NCI-H446 (cell line): Measurements from ENCODE around the gene PLXND1.

Experiments used
- DNase-seq, 2 experiments: peaks; one replicate each; lab custom pipeline; 2025; lab: John Stamatoyannopoulos, UW

The PLXND1 gene

GRCh38 chr3:129563332-129563731, 43.1 kb downstream of the PLXND1 start:
- no peak for DNase-seq

GRCh38 chr3:129562803-129563202, 43.7 kb downstream of the PLXND1 start:
- no peak for DNase-seq

- no peak for DNase-seq
These were observed 44.7 kb downstream of the PLXND1 start for GRCh38 chr3:129561619-129562248.

- DNase-seq = peak in 1 of 2 experiments; percentile 52
These were observed 45.4 kb downstream of the PLXND1 start for GRCh38 chr3:129560911-129561594.

- DNase-seq = peak in 1 of 2 experiments; percentile 11
These were observed 46.1 kb downstream of the PLXND1 start for GRCh38 chr3:129560269-129560787.

- DNase-seq = no peak
These were observed 46.9 kb downstream of the PLXND1 start for GRCh38 chr3:129559565-129560079.

GRCh38 chr3:129558772-129559564, 47.5 kb downstream of the PLXND1 start:
- no peak for DNase-seq

GRCh38 chr3:129558081-129558771, 48.2 kb downstream of the PLXND1 start:
- no peak for DNase-seq

- DNase-seq = no peak
These were observed 49.0 kb downstream of the PLXND1 start for GRCh38 chr3:129557548-129557894.

- DNase-seq = no peak
These were observed 49.5 kb downstream of the PLXND1 start for GRCh38 chr3:129556890-129557547.

GRCh38 chr3:129556358-129556695, 50.1 kb downstream of the PLXND1 start:
- no peak for DNase-seq

GRCh38 chr3:129555616-129556357, 50.7 kb downstream of the PLXND1 start:
- no peak for DNase-seq

GRCh38 chr3:129555153-129555550, 51.3 kb downstream of the PLXND1 start:
- peak in 1 of 2 experiments; percentile 16 for DNase-seq

GRCh38 chr3:129554356-129555152, 51.9 kb downstream of the PLXND1 start:
- DNase-seq = no peak

GRCh38 chr3:129553719-129554118, 52.8 kb downstream of the PLXND1 start:
- no peak for DNase-seq

- DNase-seq = no peak
These were observed 53.3 kb downstream of the PLXND1 start for GRCh38 chr3:129553171-129553570.

GRCh38 chr3:129552287-129553050, 54.0 kb downstream of the PLXND1 start:
- DNase-seq = no peak

GRCh38 chr3:129549805-129550204, 56.7 kb downstream of the PLXND1 start:
- no peak for DNase-seq
